Measurements from ENCODE around the gene CIART. TPM values are rescaled to one million over a fixed set of nuclear protein-coding genes. Genes with fewer than 3 reads are reported as not detected.
"Not testable (repeated sequence)": the region's sequence is repeated elsewhere in the genome, so short reads cannot be mapped to it uniquely, and the experiment has no call there.

Gene CIART
- total RNA-seq, 1 donor from 2014 or later = 2.7 TPM

DNA sequence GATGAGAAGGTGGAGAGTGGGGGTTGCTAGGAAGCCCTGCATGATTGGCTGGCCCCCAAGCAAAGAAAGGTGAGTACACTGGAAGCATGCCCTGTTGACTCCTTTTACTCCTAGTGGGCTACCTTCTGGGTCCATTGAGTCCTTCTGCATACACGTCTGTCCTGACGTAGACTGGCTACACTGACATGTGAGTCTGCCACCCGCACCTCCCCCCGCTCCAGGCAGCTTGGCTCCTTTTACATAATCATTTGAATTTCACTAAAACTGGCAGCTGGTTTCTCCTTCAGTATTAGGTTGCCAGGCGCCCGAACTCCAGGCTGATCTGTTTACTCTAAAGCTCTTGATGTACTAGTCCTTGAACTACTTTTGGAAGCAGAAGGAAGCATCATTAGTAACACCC, 20.0 kb downstream of the CIART start:
- no peak for TF ChIP-seq CTCF (IDR thresholded peaks at IDR 0.05; ENCODE audit: unreplicated experiment)
- no peak for DNase-seq (ENCODE audit: low spot score, unreplicated experiment)
- Mint-ChIP-seq H3K27ac (peak overlapping the region; percentile 53), H3K4me3 (ENCODE audit: low read depth) (no peak overlapping the region), H3K4me1 (ENCODE audit: low read depth) (no peaks in the 10 kb centered on the region), H3K27me3 (no peaks in the 10 kb centered on the region), H3K36me3 (ENCODE audit: insufficient read depth) (peaks cover 15% of the 10 kb centered on the region), H3K9me3 (ENCODE audit: low read depth) (no peaks in the 10 kb centered on the region)

- Mint-ChIP-seq H3K27me3 (no peaks in the 10 kb centered on the region), H3K27ac (no peak overlapping the region), H3K9me3 (ENCODE audit: low read depth) (no peaks in the 10 kb centered on the region), H3K4me1 (ENCODE audit: low read depth) (no peaks in the 10 kb centered on the region), H3K36me3 (ENCODE audit: insufficient read depth) (peaks cover 15% of the 10 kb centered on the region), H3K4me3 (ENCODE audit: low read depth) (no peak overlapping the region)
- TF ChIP-seq CTCF (IDR thresholded peaks at IDR 0.05; ENCODE audit: unreplicated experiment) = no peak
- DNase-seq (ENCODE audit: low spot score, unreplicated experiment) = no peak
Observed at GRCh38 chr1:150302902-150303301, 20.5 kb downstream of the CIART start.

DNA sequence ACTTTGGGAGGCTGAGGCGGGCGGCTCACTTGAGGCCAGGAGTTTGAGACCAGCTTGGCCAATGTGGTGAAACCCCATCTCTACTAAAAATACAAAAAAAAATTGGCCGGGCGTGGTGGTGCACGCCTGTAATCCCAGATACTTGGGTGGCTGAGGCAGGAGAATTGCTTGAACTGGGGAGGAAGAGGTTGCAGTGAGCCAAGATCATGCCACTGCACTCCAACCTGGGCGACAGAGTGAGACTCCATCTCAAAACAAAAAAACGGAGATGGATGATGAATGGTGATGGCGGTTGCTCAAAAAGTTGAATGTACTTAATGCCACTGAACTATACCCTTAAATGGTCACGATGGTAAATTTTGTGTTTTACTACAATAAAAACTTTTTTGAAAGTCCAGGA, 26.2 kb downstream of the CIART start:
- not testable (repeated sequence) for H3K4me1 Mint-ChIP-seq (ENCODE audit: low read depth); H3K4me3 Mint-ChIP-seq (ENCODE audit: low read depth)

DNA sequence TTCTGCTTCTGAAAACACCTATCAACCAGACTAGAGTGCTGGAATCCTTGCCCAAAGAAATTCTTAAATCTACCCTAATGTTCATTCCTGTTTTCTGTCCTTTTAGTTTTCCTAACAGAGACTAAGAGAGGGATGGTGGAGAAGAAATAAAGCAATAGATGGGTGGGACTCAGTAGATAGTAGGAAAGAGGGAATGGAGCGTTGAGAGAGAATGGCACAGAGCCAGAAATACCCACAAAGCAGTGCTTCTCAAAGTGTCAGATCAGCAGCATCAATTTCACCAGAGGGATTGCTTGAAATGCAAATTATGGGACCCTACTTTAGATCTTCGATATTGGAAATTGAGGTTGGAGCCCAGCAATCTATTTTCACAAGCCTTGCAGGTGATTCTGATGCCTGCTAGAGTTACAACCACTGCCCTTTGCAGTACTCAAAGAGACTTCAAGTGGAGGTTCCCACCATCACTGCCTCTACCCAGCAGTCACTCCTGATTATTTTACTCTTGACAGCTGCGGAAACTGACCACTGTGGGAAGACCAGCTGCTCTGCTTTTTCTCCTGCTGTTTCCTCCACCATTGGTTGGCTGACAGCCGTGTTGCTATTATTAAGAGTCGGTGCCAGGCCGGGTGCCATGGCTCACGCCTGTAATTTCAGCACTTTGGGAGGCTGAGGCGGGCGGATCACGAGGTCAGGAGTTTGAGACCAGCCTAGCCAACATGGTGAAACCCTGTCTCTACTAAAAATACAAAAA, 27.6 kb downstream of the CIART start:
- TF ChIP-seq CTCF (IDR thresholded peaks at IDR 0.05; ENCODE audit: unreplicated experiment) = no peak
- DNase-seq (ENCODE audit: low spot score, unreplicated experiment) = no peak
- Mint-ChIP-seq H3K4me1 (ENCODE audit: low read depth) (no peaks in the 10 kb centered on the region), H3K27me3 (peaks cover 6% of the 10 kb centered on the region), H3K9me3 (ENCODE audit: low read depth) (no peaks in the 10 kb centered on the region), H3K36me3 (ENCODE audit: insufficient read depth) (peaks cover 10% of the 10 kb centered on the region), H3K27ac (no peak overlapping the region), H3K4me3 (ENCODE audit: low read depth) (no peak overlapping the region)

More for the DNA sequence above, 26.2 kb downstream of the CIART start:
- DNase-seq (ENCODE audit: low spot score, unreplicated experiment); H3K9me3 Mint-ChIP-seq (ENCODE audit: low read depth); H3K27me3 Mint-ChIP-seq; H3K27ac Mint-ChIP-seq: not testable (repeated sequence)
- peaks cover 10% of the 10 kb centered on the region for H3K36me3 Mint-ChIP-seq (ENCODE audit: insufficient read depth)

- H3K36me3 Mint-ChIP-seq (ENCODE audit: insufficient read depth) = peaks cover 8% of the 10 kb centered on the region
- peaks cover 9% of the 10 kb centered on the region for H3K27me3 Mint-ChIP-seq
- H3K27ac Mint-ChIP-seq = no peak overlapping the region
- no peaks in the 10 kb centered on the region for H3K4me1 Mint-ChIP-seq (ENCODE audit: low read depth)
- DNase-seq (ENCODE audit: low spot score, unreplicated experiment) = no peak
- TF ChIP-seq CTCF (IDR thresholded peaks at IDR 0.05; ENCODE audit: unreplicated experiment) = no peak
- no peak overlapping the region for H3K4me3 Mint-ChIP-seq (ENCODE audit: low read depth)
- H3K9me3 Mint-ChIP-seq (ENCODE audit: low read depth) = no peaks in the 10 kb centered on the region
Observed at GRCh38 chr1:150311762-150312161, 29.4 kb downstream of the CIART start.

- not testable (repeated sequence) for DNase-seq (ENCODE audit: low spot score, unreplicated experiment); H3K36me3 Mint-ChIP-seq (ENCODE audit: insufficient read depth); H3K9me3 Mint-ChIP-seq (ENCODE audit: low read depth); H3K27ac Mint-ChIP-seq; H3K4me3 Mint-ChIP-seq (ENCODE audit: low read depth); H3K27me3 Mint-ChIP-seq; H3K4me1 Mint-ChIP-seq (ENCODE audit: low read depth)
Observed at GRCh38 chr1:150314691-150315090, 32.3 kb downstream of the CIART start.

Measured in progenitor cell of endocrine pancreas (in vitro differentiated cells).